Erythroblast (primary cell): ENCODE results near the gene SMOC1.

Experiments
- GATA1 ChIP-seq: IDR thresholded peaks from 2 replicates; pipeline ENCODE4 v1.6.1; 2011; ENCODE audit warnings: low read depth, mild to moderate bottlenecking, control low read depth, low read length, moderate library complexity
- POLR2A ChIP-seq: IDR thresholded peaks from 2 replicates; pipeline ENCODE4 v1.6.1; 2011; ENCODE audit warnings: mild to moderate bottlenecking, low read length

DNA sequence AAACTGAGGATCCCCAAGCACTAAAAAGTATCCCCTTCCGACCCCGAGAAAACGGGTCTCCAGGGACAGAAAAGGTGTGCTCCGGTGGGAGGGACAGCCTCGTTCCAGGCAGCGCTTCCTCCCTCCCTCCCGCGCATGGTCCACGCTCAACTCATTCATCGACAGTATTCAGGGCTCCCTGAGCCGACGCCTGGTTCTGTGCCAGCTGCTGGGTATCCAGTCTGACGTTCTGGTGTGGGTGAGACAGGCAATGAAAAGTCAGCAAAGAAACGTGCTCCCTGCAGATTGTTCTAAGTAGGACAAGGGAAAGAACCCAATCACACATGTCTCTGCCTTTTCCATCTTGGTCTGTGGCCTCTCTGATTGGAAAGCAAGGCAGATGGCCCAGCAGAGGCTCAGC, 19.6 kb upstream of the SMOC1 start:
- TF ChIP-seq POLR2A: no peak
- TF ChIP-seq GATA1: no peak
